ENCODE measurements around the gene CFAP74.

Gene CFAP74

GRCh38 chr1:2049718-2050431, 46.3 kb upstream of the CFAP74 start, which contains the start of gene PRKCZ:
Gene PRKCZ, plus strand, starts transcription at chr1:2050411. Its CDS starts 220 bp downstream, at chr1:2050631.
- CTCF ChIA-PET: no interaction called here
- no peak for TF ChIP-seq CTCF (IDR thresholded peaks at IDR 0.05; ENCODE audit: control extremely low read depth, extremely low read depth, low read depth, missing control alignments)
- DNase-seq (ENCODE audit: extremely low spot score): peak; percentile 83
- POLR2A ChIA-PET: no interaction called here

- no peak for TF ChIP-seq CTCF (IDR thresholded peaks at IDR 0.05; ENCODE audit: control extremely low read depth, extremely low read depth, low read depth, missing control alignments)
- ChIA-PET CTCF (no interaction called here), POLR2A (no interaction called here)
- no peak for DNase-seq (ENCODE audit: extremely low spot score)
Observed at GRCh38 chr1:2049225-2049717, 45.7 kb upstream of the CFAP74 start.

GRCh38 chr1:2047749-2048729, 44.5 kb upstream of the CFAP74 start:
- no peak for TF ChIP-seq CTCF (IDR thresholded peaks at IDR 0.05; ENCODE audit: control extremely low read depth, extremely low read depth, low read depth, missing control alignments)
- POLR2A ChIA-PET: no interaction called here
- DNase-seq (ENCODE audit: extremely low spot score): no peak
- CTCF ChIA-PET: no interaction called here

GRCh38 chr1:2046953-2047748, 43.6 kb upstream of the CFAP74 start:
- POLR2A ChIA-PET: no interaction called here
- no peak for DNase-seq (ENCODE audit: extremely low spot score)
- CTCF ChIA-PET: interaction anchor here (1.1 to 3.9 kb wide), 2 partner anchors 8 to 87 kb away, joined by 3 to 28 read pairs; no protein-coding TSS in a partner anchor
- no peak for TF ChIP-seq CTCF (IDR thresholded peaks at IDR 0.05; ENCODE audit: control extremely low read depth, extremely low read depth, low read depth, missing control alignments)

GRCh38 chr1:2046174-2046917, 42.8 kb upstream of the CFAP74 start:
- DNase-seq (ENCODE audit: extremely low spot score): peak; percentile 75
- CTCF ChIA-PET: interaction anchor here (0.9 to 3.9 kb wide), 3 partner anchors 9 to 102 kb away, joined by 3 to 28 read pairs (median 3); no protein-coding TSS in a partner anchor
- peak; percentile 90 for TF ChIP-seq CTCF (IDR thresholded peaks at IDR 0.05; ENCODE audit: control extremely low read depth, extremely low read depth, low read depth, missing control alignments)
- POLR2A ChIA-PET: no interaction called here
